HepG2 (cell line): ENCODE results near the gene CBFA2T2. TPM values are rescaled to one million over a fixed set of nuclear protein-coding genes. Genes with fewer than 3 reads are reported as not detected.

Experiments
- ATAC-seq: fragments of 200-7000 bp; cut with Tn5 transposase; 3 replicates; pipeline ENCODE4 v1.9.1; 2020; ENCODE audit warnings: mild to moderate bottlenecking, moderate library complexity
- BruUV-seq: library from RNA; stranded (reverse); fragments of 400-500 nt; replicated peaks from 2 replicates; lab custom pipeline; 2021; lab: Mats Ljungman, UMichigan
- CTCF ChIA-PET: fragments of 300-600 bp; formaldehyde crosslinking; extraction: SDS; loops from one replicate; lab custom pipeline; 2021; ENCODE audit warnings: low total read pairs, inconsistent platforms, low intra/inter-chr PET ratio; lab: Yijun Ruan, JAX
- POLR2A ChIA-PET: fragments of 350-600 bp; sonication (Branson Sonifier 250); formaldehyde crosslinking; loops from one replicate; lab custom pipeline; 2020; ENCODE audit warnings: antibody characterized with exemption, inconsistent platforms; lab: Yijun Ruan, JAX
- DNase-seq: peaks from one replicate; pipeline ENCODE4 v3.0.0-alpha.2; 2015; ENCODE audit warnings: low spot score
- FAIRE-seq: peaks from 3 replicates; lab custom pipeline; 2011; peaks lifted over from hg19 to GRCh38; lab: Jason Lieb, UNC
- H2AFZ ChIP-seq: one replicate; pipeline ENCODE4 v1.6.1; 2011; ENCODE audit warnings: low read length, inconsistent platforms
- H3K27ac ChIP-seq: fragments of 300-600 bp; 3 replicates; pipeline ENCODE4 v1.8.0; 2011; ENCODE audit warnings: mixed run types, mild to moderate bottlenecking, mixed read lengths, low read length, inconsistent platforms; ENCODE audit not compliant: insufficient read depth; ENCODE audit errors: extremely low read length
- H3K27me3 ChIP-seq, 2 experiments: fragments of 200-600 bp in 1 of 2; 2 replicates in 1 of 2; 3 replicates in 1 of 2; pipeline versions ENCODE4 v1.6.0 to v1.8.0; 2011; ENCODE audit warnings: low read length in 2 of 2, mild to moderate bottlenecking in 2 of 2, moderate library complexity in 2 of 2, inconsistent platforms in 1 of 2; ENCODE audit not compliant: insufficient read depth in 2 of 2, control insufficient read depth in 1 of 2
- H3K36me3 ChIP-seq, 2 experiments: fragments of 200-600 bp in 1 of 2; replicated peaks in 1 of 2; 2 replicates in 1 of 2; 3 replicates in 1 of 2; pipeline versions ENCODE4 v1.5.1 to v1.8.0; 2011; ENCODE audit warnings: low read length in 2 of 2, inconsistent platforms in 1 of 2; ENCODE audit not compliant: insufficient read depth in 2 of 2, control insufficient read depth in 1 of 2
- H3K4me1 ChIP-seq: 2 replicates; pipeline ENCODE4 v1.5.1; 2012; ENCODE audit warnings: low read length, inconsistent platforms; ENCODE audit not compliant: insufficient read depth
- H3K4me2 ChIP-seq: 2 replicates; pipeline ENCODE4 v1.6.0; 2011; ENCODE audit warnings: low read depth, low read length, inconsistent platforms
- H3K4me3 ChIP-seq, 3 experiments: fragments of 200-600 bp in 1 of 3; sonication (generic), shearing (Covaris generic) in 1 of 3; replicated peaks in 1 of 3; 2 replicates each; pipeline ENCODE4 v1.5.1; 2011 to 2016; ENCODE audit warnings: low read length in 3 of 3, inconsistent platforms in 2 of 3, low read depth in 2 of 3, mild to moderate bottlenecking in 2 of 3, control low read depth in 1 of 3, mixed read lengths in 1 of 3; ENCODE audit not compliant: insufficient read depth in 1 of 3
- H3K79me2 ChIP-seq: one replicate; pipeline ENCODE4 v1.6.1; 2011; ENCODE audit warnings: low read length, inconsistent platforms; ENCODE audit not compliant: insufficient read depth
- H3K9ac ChIP-seq: 2 replicates; pipeline ENCODE4 v1.6.0; 2011; ENCODE audit warnings: mild to moderate bottlenecking, low read depth, low read length, inconsistent platforms; ENCODE audit not compliant: insufficient read depth
- H3K9me3 ChIP-seq: 2 replicates; pipeline ENCODE4 v1.5.1; 2012; ENCODE audit warnings: mild to moderate bottlenecking, low read length
- H4K20me1 ChIP-seq: 2 replicates; pipeline ENCODE4 v1.6.0; 2011; ENCODE audit warnings: inconsistent platforms, mild to moderate bottlenecking, low read length, moderate library complexity; ENCODE audit not compliant: insufficient read depth
- ATF4 ChIP-seq, 2 experiments: fragments of 450-650 bp in 1 of 2; sonication (generic) in 1 of 2; formaldehyde crosslinking; IDR thresholded peaks; 2 replicates each; pipeline versions ENCODE4 v1.5.0 to v1.8.0; 2020 to 2022; ENCODE audit warnings: mild to moderate bottlenecking in 1 of 2, missing genetic modification reagents in 1 of 2
- CAMTA2 ChIP-seq: sonication (generic); formaldehyde crosslinking; IDR thresholded peaks from 2 replicates; pipeline ENCODE4 v1.4.0; 2020; ENCODE audit warnings: mild to moderate bottlenecking, missing genetic modification reagents, borderline replicate concordance
- CEBPB ChIP-seq: IDR thresholded peaks from 2 replicates; pipeline ENCODE4 v1.6.1; 2011; ENCODE audit warnings: low read depth, low read length, improper control_type of control experiment, borderline replicate concordance
- CEBPG ChIP-seq: IDR thresholded peaks from 2 replicates; pipeline ENCODE4 v1.6.1; 2016
- DZIP1 ChIP-seq: sonication (generic); formaldehyde crosslinking; IDR thresholded peaks from 2 replicates; pipeline ENCODE4 v1.5.0; 2020; ENCODE audit warnings: mild to moderate bottlenecking, missing genetic modification reagents
- EP300 ChIP-seq, 3 experiments: sonication (generic) in 1 of 3; formaldehyde crosslinking in 1 of 3; IDR thresholded peaks; 2 replicates each; pipeline versions ENCODE4 v1.5.1 to v1.6.1; 2011 to 2020; ENCODE audit warnings: low read depth in 2 of 3, low read length in 2 of 3, borderline replicate concordance in 1 of 3, improper control_type of control experiment in 1 of 3, mild to moderate bottlenecking in 1 of 3, missing genetic modification reagents in 1 of 3, moderate library complexity in 1 of 3
- FOSL2 ChIP-seq: sonication (generic); formaldehyde crosslinking; IDR thresholded peaks from 2 replicates; pipeline ENCODE4 v1.4.0; 2020; ENCODE audit warnings: missing genetic modification reagents
- FOXP1 ChIP-seq, 2 experiments: fragments of 450-650 bp in 1 of 2; IDR thresholded peaks; 2 replicates each; pipeline ENCODE4 v1.6.1; 2017 to 2018; ENCODE audit warnings: antibody characterized with exemption in 1 of 2
- HNF4A ChIP-seq: sonication (generic); formaldehyde crosslinking; IDR thresholded peaks from 2 replicates; pipeline ENCODE4 v1.4.0; 2020; ENCODE audit warnings: missing genetic modification reagents
- MAZ ChIP-seq, 2 experiments: sonication (generic) in 1 of 2; formaldehyde crosslinking in 1 of 2; IDR thresholded peaks; 2 replicates each; pipeline versions ENCODE4 v1.5.0 to v1.6.1; 2012 to 2020; ENCODE audit warnings: low read depth in 2 of 2, mild to moderate bottlenecking in 2 of 2, borderline replicate concordance in 1 of 2, improper control_type of control experiment in 1 of 2, low read length in 1 of 2, missing genetic modification reagents in 1 of 2, moderate library complexity in 1 of 2
- POGZ ChIP-seq: sonication (generic); formaldehyde crosslinking; IDR thresholded peaks from 2 replicates; pipeline ENCODE4 v1.4.0; 2020; ENCODE audit warnings: mild to moderate bottlenecking, missing genetic modification reagents
- TFDP2 ChIP-seq: sonication (generic); formaldehyde crosslinking; IDR thresholded peaks from 2 replicates; pipeline ENCODE4 v1.4.0; 2020; ENCODE audit warnings: missing genetic modification reagents
- ZEB1 ChIP-seq: IDR thresholded peaks from 2 replicates; pipeline ENCODE4 v1.6.1; 2012; ENCODE audit warnings: mild to moderate bottlenecking, low read depth, inconsistent platforms; ENCODE audit not compliant: insufficient replicate concordance
- ZFX ChIP-seq: sonication (generic); formaldehyde crosslinking; IDR thresholded peaks from 2 replicates; pipeline ENCODE4 v1.4.0; 2020; ENCODE audit warnings: mild to moderate bottlenecking, low read depth, missing genetic modification reagents, moderate library complexity
- ZNF331 ChIP-seq: sonication (generic); formaldehyde crosslinking; IDR thresholded peaks from 2 replicates; pipeline ENCODE4 v1.4.0; 2020; ENCODE audit warnings: missing genetic modification reagents
- ZNF784 ChIP-seq: sonication (generic); formaldehyde crosslinking; IDR thresholded peaks from 2 replicates; pipeline ENCODE4 v1.5.1; 2020; ENCODE audit warnings: missing genetic modification reagents, mild to moderate bottlenecking, borderline replicate concordance
- ZNF792 ChIP-seq: IDR thresholded peaks from 2 replicates; pipeline ENCODE4 v1.6.1; 2016
- WGBS: methylation state at CpG from one replicate; pipeline ENCODE4 v1.1.6; 2017; ENCODE audit warnings: low lambda C conversion rate; 5-methylcytosine and 5-hydroxymethylcytosine counted together
- in situ Hi-C: cut with HindIII; loops from 2 replicates; pipeline ENCODE4 v1.10.0; 2017; ENCODE audit warnings: low pct_unique_long_range_greater_than_20kb; ENCODE audit not compliant: extremely low pct_ligation_motif_present
- intact Hi-C: fragments of 100-400 bp; cut with micrococcal nuclease; formaldehyde crosslinking; loops from one replicate; pipeline ENCODE4 v1.10.0; 2022; ENCODE audit not compliant: unreplicated experiment
- polyA plus RNA-seq, 8 experiments: library from polyadenylated mRNA; depleted of rRNA in 3 of 8; stranded (reverse) in 7 of 8; unstranded in 1 of 8; fragments of >200 nt; fragmentation: Illumina TruSeq in 4 of 8; extraction: Trizol in 4 of 8; gene quantifications; 2 replicates each; pipeline versions ENCODE4 v1.2.1 to v1.2.3, GENCODE V29; 2011 to 2016; ENCODE audit warnings: low read depth in 4 of 8, missing spikeins in 1 of 8, mixed read lengths in 1 of 8; ENCODE audit not compliant: insufficient read depth in 1 of 8
- total RNA-seq, 5 experiments: library from RNA; depleted of rRNA; stranded (reverse); fragments of >200 nt; fragmentation: Illumina TruSeq; extraction: Trizol; gene quantifications; 2 replicates each; pipeline ENCODE4 v1.2.3, GENCODE V29; 2016; ENCODE audit warnings: low read depth in 1 of 5

CBFA2T2 gene
- total and polyA plus RNA-seq, 2 of the 13 experiments (the other 11 are each of a cell fraction or from before 2014, with no cell fraction given), result 6.3 to 21.2 TPM

GRCh38 chr20:33602826-33603590, 113.1 kb downstream of the CBFA2T2 start:
- Histone ChIP-seq H3K27ac (peak overlapping the region; percentile 19), H3K4me2 (peak overlapping the region; percentile 20; the same call in 1 of the 2 replicates), H4K20me1 (no peaks in the 10 kb centered on the region), H3K36me3 (peaks cover 5 to 21% of the 10 kb centered on the region in 2 experiments; a peak in 4 of 5 replicates), H3K4me3 (peak overlapping the region in 1 of 3 experiments; percentile 6; a peak in 1 of 6 replicates), H2AFZ (no peak overlapping the region), H3K79me2 (no peaks in the 10 kb centered on the region), H3K9ac (no peak overlapping the region), H3K4me1 (peaks cover 32% of the 10 kb centered on the region), H3K27me3 (no peaks in the 10 kb centered on the region), H3K9me3 (no peaks in the 10 kb centered on the region)
- BruUV-seq, result TSS peak; percentile 50
- ChIA-PET CTCF (no interaction called here), POLR2A (no interaction called here)
- intact Hi-C loops (loop anchor here (5.0 kb wide), 1 partner anchor 41 kb away; no protein-coding TSS in a partner anchor), in situ Hi-C loops (no loop called here)
- ATAC-seq, result peak; percentile 88
- DNase-seq, result peak; percentile 76
- no peak for FAIRE-seq
- WGBS, result 37% methylated on average over 5 of the region's 5 CpGs
- TF ChIP-seq ZNF784 (CRISPR knock-in tag), result peak; percentile 6; the same call in 1 of the 2 replicates
- peak; percentile 56; the same call in 1 of the 2 replicates for TF ChIP-seq CEBPB
- TF ChIP-seq ATF4 (CRISPR knock-in tag; IDR thresholded peaks at IDR 0.05), result peak in 1 of 2 experiments; percentile 65; a peak in 1 of 4 replicates
- TF ChIP-seq HNF4A, result peak; percentile 22; the same call in 1 of the 2 replicates
- no peak for TF ChIP-seq TFDP2
- no peak for TF ChIP-seq ZEB1
- TF ChIP-seq CEBPG (CRISPR knock-in tag), result peak; percentile 69
- no peak for TF ChIP-seq FOXP1 (IDR thresholded peaks at IDR 0.05)
- TF ChIP-seq FOXP1 (CRISPR knock-in tag; IDR thresholded peaks at IDR 0.05), result peak; percentile 29; the same call in 1 of the 2 replicates
- TF ChIP-seq EP300 (IDR thresholded peaks at IDR 0.05; ENCODE audit: low read depth in 2 of 2, low read length in 2 of 2), result peak in 1 of 2 experiments; percentile 16; a peak in 1 of 4 replicates
- no peak for TF ChIP-seq EP300 (CRISPR knock-in tag; IDR thresholded peaks at IDR 0.05; ENCODE audit: borderline replicate concordance)
- no peak for TF ChIP-seq CAMTA2 (CRISPR knock-in tag)
- peak; percentile 86 for TF ChIP-seq FOSL2 (CRISPR knock-in tag)
- no peak for TF ChIP-seq ZFX (CRISPR knock-in tag)
- TF ChIP-seq POGZ (CRISPR knock-in tag), result no peak
- no peak for TF ChIP-seq DZIP1
- no peak for TF ChIP-seq ZNF792 (CRISPR knock-in tag)
- peak; percentile 36; the same call in 1 of the 2 replicates for TF ChIP-seq ZNF331 (CRISPR knock-in tag)
- no peak for TF ChIP-seq MAZ (IDR thresholded peaks at IDR 0.05; ENCODE audit: borderline replicate concordance, low read depth, low read length)
- TF ChIP-seq MAZ (CRISPR knock-in tag; IDR thresholded peaks at IDR 0.05; ENCODE audit: low read depth), result no peak
